ENCODE data around the gene RRAGD.
A peak's percentile ranks its signal among the peaks of the same experiment; 100 is the strongest.

RRAGD gene

GRCh38 chr6:89412071-89413005 lies at the start of gene RRAGD:
RRAGD (minus strand) TSS chr6:89412273; CDS start chr6:89411993, 280 bp downstream.
- peak; percentile 14 for DNase-seq (ENCODE audit: low spot score)

- DNase-seq (ENCODE audit: low spot score): no peak
These were observed 48.6 kb upstream of the RRAGD start for GRCh38 chr6:89460713-89461112.

GRCh38 chr6:89459501-89459900 lies 47.4 kb upstream of the RRAGD start:
- DNase-seq (ENCODE audit: low spot score): no peak

GRCh38 chr6:89458704-89459103 lies 46.6 kb upstream of the RRAGD start:
- DNase-seq (ENCODE audit: low spot score): no peak

GRCh38 chr6:89454300-89454699 lies 42.2 kb upstream of the RRAGD start:
- DNase-seq (ENCODE audit: low spot score): no peak

GRCh38 chr6:89452281-89452680 lies 40.2 kb upstream of the RRAGD start:
- no peak for DNase-seq (ENCODE audit: low spot score)

GRCh38 chr6:89449193-89449592 lies 37.1 kb upstream of the RRAGD start:
- no peak for DNase-seq (ENCODE audit: low spot score)

- DNase-seq (ENCODE audit: low spot score): no peak
These were observed 31.6 kb upstream of the RRAGD start for GRCh38 chr6:89443658-89444057.

GRCh38 chr6:89440200-89440599 lies 28.1 kb upstream of the RRAGD start:
- no peak for DNase-seq (ENCODE audit: low spot score)

- DNase-seq (ENCODE audit: low spot score): no peak
These were observed 26.9 kb upstream of the RRAGD start for GRCh38 chr6:89439014-89439413.

- no peak for DNase-seq (ENCODE audit: low spot score)
These were observed 26.2 kb upstream of the RRAGD start for GRCh38 chr6:89438248-89438647.

GRCh38 chr6:89436226-89436625 lies 24.2 kb upstream of the RRAGD start:
- DNase-seq (ENCODE audit: low spot score): no peak

- DNase-seq (ENCODE audit: low spot score): no peak
These were observed 22.9 kb upstream of the RRAGD start for GRCh38 chr6:89434954-89435353.

- DNase-seq (ENCODE audit: low spot score): no peak
These were observed 22.1 kb upstream of the RRAGD start for GRCh38 chr6:89434150-89434499.

GRCh38 chr6:89433252-89434149 lies 21.4 kb upstream of the RRAGD start:
- peak; percentile 24 for DNase-seq (ENCODE audit: low spot score)

GRCh38 chr6:89432875-89433251 lies 20.8 kb upstream of the RRAGD start, which contains the start of gene ANKRD6:
ANKRD6 (plus strand) TSS chr6:89433152; CDS start chr6:89566977, 133,825 bp downstream.
- DNase-seq (ENCODE audit: low spot score): peak; percentile 72

- no peak for DNase-seq (ENCODE audit: low spot score)
These were observed 18.3 kb upstream of the RRAGD start for GRCh38 chr6:89430201-89430962.

- no peak for DNase-seq (ENCODE audit: low spot score)
These were observed 4.7 kb upstream of the RRAGD start for GRCh38 chr6:89416796-89417195.

GRCh38 chr6:89415185-89415584 lies 3.1 kb upstream of the RRAGD start:
- no peak for DNase-seq (ENCODE audit: low spot score)

GRCh38 chr6:89414215-89414614 lies 2.1 kb upstream of the RRAGD start:
- DNase-seq (ENCODE audit: low spot score): no peak

GRCh38 chr6:89413006-89413400 lies 930 bp upstream of the RRAGD start:
- no peak for DNase-seq (ENCODE audit: low spot score)
